ENCODE results near the gene TMEM234. TPM values are rescaled to one million over a fixed set of nuclear protein-coding genes. Genes with fewer than 3 reads are reported as not detected.

The TMEM234 gene
- total RNA-seq, 1 donor from 2014 or later = 12.2 TPM

- no peak for FAIRE-seq
- peak in 1 of 2 donors; percentile 53 for DNase-seq (ENCODE audit: low spot score in 2 of 2)
Observed at GRCh38 chr1:32180186-32181060, 41.7 kb downstream of the TMEM234 start.

- FAIRE-seq (no peak), DNase-seq (ENCODE audit: low spot score in 2 of 2) (peak; percentile 95 to 97)
Observed at GRCh38 chr1:32179443-32180185, 42.5 kb downstream of the TMEM234 start, which contains the start of gene TXLNA. TSS of gene TXLNA (plus strand) at chr1:32179675. CDS start at chr1:32180346, 671 bp downstream.

GRCh38 chr1:32179193-32179442 is 43.0 kb downstream of the TMEM234 start:
- DNase-seq (ENCODE audit: low spot score in 2 of 2) (no peak), FAIRE-seq (no peak)

GRCh38 chr1:32178380-32179192 is 43.6 kb downstream of the TMEM234 start:
- FAIRE-seq (no peak), DNase-seq (ENCODE audit: low spot score in 2 of 2) (no peak)

GRCh38 chr1:32172621-32173245 is 49.4 kb downstream of the TMEM234 start:
- DNase-seq (ENCODE audit: low spot score in 2 of 2) = no peak
- no peak for FAIRE-seq

- no peak for FAIRE-seq
Observed at GRCh38 chr1:32170991-32171390, 51.2 kb downstream of the TMEM234 start.

More at GRCh38 chr1:32170991-32171390, 51.2 kb downstream of the TMEM234 start:
- no peak for DNase-seq (ENCODE audit: low spot score in 2 of 2)

Small RNA genes lying within 50 kb of the gene (small RNA-seq; reads per million reads assigned to genes)
- gene RF00017 = not detected

Other genes with a start within 250 kb of the TMEM234 start
- gene KHDRBS1, start 208.5 kb downstream of the TMEM234 start, total RNA-seq = 105 TPM
- 5.3 TPM for gene TMEM39B, start 149.4 kb downstream of the TMEM234 start, total RNA-seq
- 21.2 TPM for gene KPNA6, start 114.3 kb downstream of the TMEM234 start, total RNA-seq
- 20.4 TPM for gene TXLNA, start 42.7 kb downstream of the TMEM234 start, total RNA-seq
- 34.2 TPM for gene CCDC28B, start 21.8 kb downstream of the TMEM234 start, total RNA-seq
- 3.3 TPM for gene IQCC, start 16.7 kb downstream of the TMEM234 start, total RNA-seq
- not detected for gene DCDC2B, start 13.3 kb downstream of the TMEM234 start, total RNA-seq
- gene EIF3I, start 54 bp upstream of the TMEM234 start, total RNA-seq = 98.6 TPM
- 0.41 TPM for gene FAM167B, start 24.9 kb upstream of the TMEM234 start, total RNA-seq
- gene LCK, start 28.9 kb upstream of the TMEM234 start, total RNA-seq = not detected
- 19.6 TPM for gene HDAC1, start 69.7 kb upstream of the TMEM234 start, total RNA-seq
- gene MARCKSL1, start 113.9 kb upstream of the TMEM234 start, total RNA-seq = 373 TPM
- 2.0 TPM for gene FAM229A, start 140.1 kb upstream of the TMEM234 start, total RNA-seq
- 0.41 TPM for gene TSSK3, start 140.2 kb upstream of the TMEM234 start, total RNA-seq
- 65.2 TPM for gene BSDC1, start 172.1 kb upstream of the TMEM234 start, total RNA-seq
- 15.9 TPM for gene ZBTB8B, start 242.7 kb upstream of the TMEM234 start, total RNA-seq